HCT116 (cell line): ENCODE data around the gene RRAGD. TPM values are rescaled to one million over a fixed set of nuclear protein-coding genes. Genes with fewer than 3 reads are reported as not detected.

Experiments used
- ATAC-seq: fragments of 200-7000 bp; cut with Tn5 transposase; 2 replicates; pipeline ENCODE4 v1.9.1; 2020; ENCODE audit warnings: mild to moderate bottlenecking, moderate library complexity
- BruUV-seq: library from RNA; stranded (reverse); fragments of 400-500 nt; replicated peaks from 2 replicates; lab custom pipeline; 2021; lab: Mats Ljungman, UMichigan
- CTCF ChIA-PET: fragments of 300-600 bp; sonication (Branson Sonifier 250); formaldehyde crosslinking; loops from one replicate; lab custom pipeline; 2021; ENCODE audit warnings: antibody characterized with exemption; lab: Charles Lee
- POLR2A ChIA-PET: fragments of 300-600, 350-600 bp; sonication (Branson Sonifier 250); formaldehyde crosslinking; loops from one replicate; lab custom pipeline; 2021; ENCODE audit warnings: antibody characterized with exemption; lab: Charles Lee
- RAD21 ChIA-PET, 2 experiments: fragments of 300-600 bp; sonication (Branson Sonifier 250); formaldehyde crosslinking; loops; one replicate each; lab custom pipeline; 2023; ENCODE audit warnings: low total read pairs in 2 of 2; ENCODE audit not compliant: uncharacterized antibody in 2 of 2, unreplicated experiment in 2 of 2, low non-redundant PET in 1 of 2; lab: Charles Lee
- DNase-seq: peaks from one replicate; pipeline ENCODE4 v3.0.0-alpha.2; 2010; ENCODE audit warnings: low read depth, low spot score
- H2AFZ ChIP-seq: fragments of 200-600 bp; shearing (Covaris generic), sonication (generic); 2 replicates; pipeline ENCODE4 v1.6.1; 2017; ENCODE audit warnings: low read depth, mixed run types, mixed read lengths, antibody characterized with exemption, low read length; ENCODE audit not compliant: poor library complexity, severe bottlenecking
- H3K27ac ChIP-seq: 2 replicates; pipeline ENCODE4 v1.5.1; 2012; ENCODE audit warnings: low read depth, low read length
- H3K27me3 ChIP-seq: fragments of 200-600 bp; sonication (generic); 2 replicates; pipeline ENCODE4 v1.6.1; 2016; ENCODE audit warnings: mixed run types, low read length, mixed read lengths; ENCODE audit not compliant: insufficient read depth
- H3K36me3 ChIP-seq, 2 experiments: fragments of 200-500 bp in 1 of 2; fragments of 200-600 bp in 1 of 2; sonication (Bioruptor generic) in 1 of 2; sonication (generic) in 1 of 2; 2 replicates each; pipeline versions ENCODE4 v1.5.1 to v1.6.1; 2014 to 2016; ENCODE audit warnings: low read length in 2 of 2, inconsistent platforms in 1 of 2, mixed read lengths in 1 of 2, mixed run types in 1 of 2; ENCODE audit not compliant: insufficient read depth in 2 of 2, control insufficient read depth in 1 of 2
- H3K4me1 ChIP-seq, 2 experiments: fragments of 200-600 bp in 1 of 2; sonication (generic) in 1 of 2; 2 replicates each; pipeline versions ENCODE4 v1.5.1 to v1.6.1; 2012 to 2017; ENCODE audit warnings: low read length in 2 of 2, inconsistent platforms in 1 of 2, mild to moderate bottlenecking in 1 of 2, mixed read lengths in 1 of 2, mixed run types in 1 of 2, moderate library complexity in 1 of 2; ENCODE audit not compliant: insufficient read depth in 2 of 2, control insufficient read depth in 1 of 2
- H3K4me2 ChIP-seq: fragments of 200-600 bp; sonication (generic); 2 replicates; pipeline ENCODE4 v1.6.1; 2017; ENCODE audit warnings: mixed run types, low read length, mixed read lengths
- H3K4me3 ChIP-seq, 2 experiments: fragments of 200-600 bp in 1 of 2; sonication (generic) in 1 of 2; replicated peaks in 1 of 2; 2 replicates each; pipeline ENCODE4 v1.5.1; 2011 to 2016; ENCODE audit warnings: low read length in 2 of 2, control low read depth in 1 of 2, low read depth in 1 of 2, mild to moderate bottlenecking in 1 of 2, mixed read lengths in 1 of 2, mixed run types in 1 of 2
- H3K79me2 ChIP-seq: fragments of 200-600 bp; sonication (generic); 2 replicates; pipeline ENCODE4 v1.6.1; 2017; ENCODE audit warnings: mild to moderate bottlenecking, mixed run types, low read length, moderate library complexity, mixed read lengths; ENCODE audit not compliant: insufficient read depth
- H3K9ac ChIP-seq: fragments of 200-600 bp; sonication (generic); 2 replicates; pipeline ENCODE4 v1.6.1; 2016; ENCODE audit warnings: low read length, mixed read lengths
- H3K9me2 ChIP-seq: fragments of 200-600 bp; sonication (generic), shearing (Covaris generic); 2 replicates; pipeline ENCODE4 v1.6.1; 2017; ENCODE audit warnings: mixed run types, mild to moderate bottlenecking, moderate library complexity; ENCODE audit not compliant: insufficient read depth
- H3K9me3 ChIP-seq, 2 experiments: fragments of 200-500 bp in 1 of 2; fragments of 200-600 bp in 1 of 2; sonication (Bioruptor generic) in 1 of 2; sonication (generic) in 1 of 2; 2 replicates each; pipeline ENCODE4 v1.6.1; 2014 to 2017; ENCODE audit warnings: low read length in 2 of 2, mixed read lengths in 2 of 2, inconsistent platforms in 1 of 2, low read depth in 1 of 2, mild to moderate bottlenecking in 1 of 2, mixed run types in 1 of 2, moderate library complexity in 1 of 2; ENCODE audit not compliant: control insufficient read depth in 1 of 2, insufficient read depth in 1 of 2
- H4K20me1 ChIP-seq: fragments of 200-600 bp; sonication (generic), shearing (Covaris generic); 2 replicates; pipeline ENCODE4 v1.6.1; 2017; ENCODE audit warnings: mixed run types, mild to moderate bottlenecking, moderate library complexity; ENCODE audit not compliant: insufficient read depth
- ATF3 ChIP-seq: IDR thresholded peaks from 2 replicates; pipeline ENCODE4 v1.6.1; 2012
- CBX3 ChIP-seq: IDR thresholded peaks from 2 replicates; pipeline ENCODE4 v1.6.1; 2012; ENCODE audit warnings: low read depth
- CEBPB ChIP-seq: IDR thresholded peaks from 2 replicates; pipeline ENCODE4 v1.6.1; 2012; ENCODE audit warnings: low read depth
- EGR1 ChIP-seq: IDR thresholded peaks from 2 replicates; pipeline ENCODE4 v1.6.1; 2012; ENCODE audit warnings: low read depth
- ELF1 ChIP-seq: IDR thresholded peaks from 2 replicates; pipeline ENCODE4 v1.6.1; 2012; ENCODE audit warnings: low read depth, borderline replicate concordance
- EZH2 ChIP-seq: fragments of 200-600 bp; sonication (generic); IDR thresholded peaks from 2 replicates; pipeline ENCODE4 v1.6.1; 2017; ENCODE audit warnings: antibody characterized with exemption, mixed run types
- EZH2phosphoT487 ChIP-seq: fragments of 200-600 bp; IDR thresholded peaks from 2 replicates; pipeline ENCODE4 v1.6.1; 2018; ENCODE audit warnings: antibody characterized with exemption, borderline replicate concordance
- FOSL1 ChIP-seq: IDR thresholded peaks from 2 replicates; pipeline ENCODE4 v1.6.1; 2012; ENCODE audit warnings: low read depth
- MAX ChIP-seq: IDR thresholded peaks from 2 replicates; pipeline ENCODE4 v1.6.1; 2012
- POLR2A ChIP-seq: IDR thresholded peaks from 2 replicates; pipeline ENCODE4 v1.7.0; 2011; ENCODE audit warnings: borderline replicate concordance; ENCODE audit not compliant: insufficient read depth, insufficient read length; ENCODE audit errors: extremely low read depth
- POLR2AphosphoS5 ChIP-seq: IDR thresholded peaks from 2 replicates; pipeline ENCODE4 v1.6.1; 2011; ENCODE audit warnings: mild to moderate bottlenecking, low read depth, low read length, moderate library complexity
- RAD21 ChIP-seq: IDR thresholded peaks from 2 replicates; pipeline ENCODE4 v1.6.1; 2012; ENCODE audit warnings: low read depth, mild to moderate bottlenecking
- SIN3A ChIP-seq: IDR thresholded peaks from 2 replicates; pipeline ENCODE4 v1.6.1; 2012; ENCODE audit warnings: low read depth
- SP1 ChIP-seq: IDR thresholded peaks from 2 replicates; pipeline ENCODE4 v1.6.1; 2012; ENCODE audit warnings: low read depth
- SRF ChIP-seq: IDR thresholded peaks from 2 replicates; pipeline ENCODE4 v1.6.1; 2012; ENCODE audit warnings: low read depth
- TCF7L2 ChIP-seq: IDR thresholded peaks from 2 replicates; pipeline ENCODE4 v1.7.0; 2011; ENCODE audit warnings: borderline replicate concordance, inconsistent platforms; ENCODE audit not compliant: insufficient read depth, insufficient read length; ENCODE audit errors: extremely low read depth
- YY1 ChIP-seq: IDR thresholded peaks from 2 replicates; pipeline ENCODE4 v1.6.1; 2011; ENCODE audit warnings: low read length, low read depth, moderate library complexity, mild to moderate bottlenecking; ENCODE audit not compliant: insufficient replicate concordance; ENCODE audit errors: extremely low read depth
- ZNF274 ChIP-seq: fragments of 200-500 bp; sonication (Bioruptor generic); IDR thresholded peaks from 2 replicates; pipeline ENCODE4 v1.6.1; 2014; ENCODE audit warnings: mild to moderate bottlenecking, low read depth, low read length, inconsistent platforms
- intact Hi-C: fragments of 100-400 bp; cut with micrococcal nuclease; formaldehyde crosslinking; loops from 2 replicates; pipeline ENCODE4 v1.10.0; 2022
- total RNA-seq: library from RNA; stranded (reverse); gene quantifications from one replicate; pipeline ENCODE4 v1.2.1, GENCODE V29; 2021; ENCODE audit not compliant: unreplicated experiment

The RRAGD gene
- total RNA-seq, 1 experiment from 2014 or later, result 15.9 TPM

GRCh38 chr6:89317067-89317466 lies 95.0 kb downstream of the RRAGD start (continued):
- TF ChIP-seq RAD21 (no peak), FOSL1 (no peak)

- ChIA-PET CTCF (no interaction called here), POLR2A (no interaction called here), RAD21 (no interaction called here)
- H3K4me3 ChIP-seq, result no peak within 1 kb of the TSS
- TF ChIP-seq SIN3A, result no peak
- no peak for TF ChIP-seq MAX
- no peak for TF ChIP-seq SRF
- no peak for TF ChIP-seq POLR2A
- no peak for TF ChIP-seq ELF1
- TF ChIP-seq YY1, result no peak
- TF ChIP-seq EGR1, result no peak
- no peak for TF ChIP-seq FOSL1
- TF ChIP-seq ZNF274, result no peak
- TF ChIP-seq EZH2, result no peak
- no peak for TF ChIP-seq TCF7L2
- TF ChIP-seq CEBPB, result no peak
- no peak for TF ChIP-seq POLR2AphosphoS5
- no peak for TF ChIP-seq RAD21
- TF ChIP-seq CBX3, result no peak
- no peak for TF ChIP-seq ATF3
- TF ChIP-seq SP1, result no peak
- no peak for TF ChIP-seq EZH2phosphoT487
- DNase-seq (no peak), ATAC-seq (no peak)
- no peaks in the 10 kb centered on the region for H4K20me1 ChIP-seq
- H3K27ac ChIP-seq, result no peak within 1 kb of the TSS
- peaks cover 5 to 22% of the 10 kb centered on the region in 2 experiments; a peak in 2 of 4 replicates for H3K4me1 ChIP-seq
- no peaks in the 10 kb centered on the region for H3K9me2 ChIP-seq
- no peak within 1 kb of the TSS for H3K4me2 ChIP-seq
- H3K79me2 ChIP-seq, result no peaks in the 10 kb centered on the region
- no peak within 1 kb of the TSS for H3K9ac ChIP-seq
- no peaks in the 10 kb centered on the region for H3K27me3 ChIP-seq
- H3K9me3 ChIP-seq, result no peaks in the 10 kb centered on the region
- BruUV-seq, result no TSS peak
- H2AFZ ChIP-seq, result no peak within 1 kb of the TSS
- no peaks in the 10 kb centered on the region for H3K36me3 ChIP-seq
- intact Hi-C loops, result no loop called here
Measured at GRCh38 chr6:89315249-89315885, 96.7 kb downstream of the RRAGD start, which contains the start of gene GABRR2. Gene GABRR2 (minus strand): TSS chr6:89315299. CDS start chr6:89315165, 134 bp downstream.
